Left cardiac atrium (tissue), 4 donors: ENCODE data around the gene DCTN3. TPM values are rescaled to one million over a fixed set of nuclear protein-coding genes. Genes with fewer than 3 reads are reported as not detected.

Experiments used
- ATAC-seq, 2 donors: fragments of 200-7000 bp; cut with Tn5 transposase; one replicate each; pipeline ENCODE4 v1.9.1; 2020; ENCODE audit warnings: mild to moderate bottlenecking in 2 of 2, moderate library complexity in 2 of 2
- DNase-seq: peaks from one replicate; pipeline ENCODE4 v3.0.0-alpha.2; 2020
- intact Hi-C, 2 donors: fragments of 100-400 bp; cut with DNase I; formaldehyde crosslinking; loops; one replicate each; pipeline versions ENCODE4 v1.14.1 to v1.15.1; 2022 to 2023
- total RNA-seq, 2 donors: library from RNA; stranded (reverse); fragmentation: NEBNext Ultra II Directional; extraction: Animal tissue kit (Norgen Biotek cat#: 25700); gene quantifications; one replicate each; pipeline ENCODE4 v1.2.1, GENCODE V29; 2021
- donor health status: DM: no; HTN: yes; CAD: no.
- donor health status: DM: no; HTN: yes; CAD: no; lungs with severe emphysema.
- donor health status: DM: yes; HTN: yes; CAD: no.
- donor health status: Dilated cardiomyopathy.

The DCTN3 gene
- total RNA-seq, 2 donors from 2014 or later, result 93.6 to 109 TPM

- ATAC-seq, result no peak
- no peak for DNase-seq
These were observed 39.9 kb downstream of the DCTN3 start for GRCh38 chr9:34580358-34580757.

DNA sequence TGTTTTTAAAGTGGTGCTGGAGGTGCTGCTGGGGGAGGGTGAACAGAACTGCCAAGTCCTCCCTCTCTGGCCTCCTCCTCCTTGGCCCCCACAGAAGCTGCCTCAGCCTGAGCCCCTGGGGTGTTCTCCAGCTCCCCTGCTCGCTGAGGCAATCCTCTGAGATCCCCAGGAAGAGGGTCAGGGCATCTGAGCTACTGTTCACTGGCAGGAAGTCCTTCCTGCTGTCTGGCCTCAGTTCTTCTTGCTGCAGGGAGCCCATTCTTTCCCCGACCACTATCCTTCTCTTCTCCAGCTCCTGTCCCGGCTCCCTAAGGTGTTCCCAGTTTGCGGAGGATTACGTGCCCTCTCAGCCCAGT, 40.5 kb downstream of the DCTN3 start:
- DNase-seq (no peak), ATAC-seq (peak in 1 of 2 donors; percentile 23)
- intact Hi-C loops, result no loop called here

More at GRCh38 chr9:34580358-34580757, 39.9 kb downstream of the DCTN3 start:
- intact Hi-C loops, result no loop called here

DNA sequence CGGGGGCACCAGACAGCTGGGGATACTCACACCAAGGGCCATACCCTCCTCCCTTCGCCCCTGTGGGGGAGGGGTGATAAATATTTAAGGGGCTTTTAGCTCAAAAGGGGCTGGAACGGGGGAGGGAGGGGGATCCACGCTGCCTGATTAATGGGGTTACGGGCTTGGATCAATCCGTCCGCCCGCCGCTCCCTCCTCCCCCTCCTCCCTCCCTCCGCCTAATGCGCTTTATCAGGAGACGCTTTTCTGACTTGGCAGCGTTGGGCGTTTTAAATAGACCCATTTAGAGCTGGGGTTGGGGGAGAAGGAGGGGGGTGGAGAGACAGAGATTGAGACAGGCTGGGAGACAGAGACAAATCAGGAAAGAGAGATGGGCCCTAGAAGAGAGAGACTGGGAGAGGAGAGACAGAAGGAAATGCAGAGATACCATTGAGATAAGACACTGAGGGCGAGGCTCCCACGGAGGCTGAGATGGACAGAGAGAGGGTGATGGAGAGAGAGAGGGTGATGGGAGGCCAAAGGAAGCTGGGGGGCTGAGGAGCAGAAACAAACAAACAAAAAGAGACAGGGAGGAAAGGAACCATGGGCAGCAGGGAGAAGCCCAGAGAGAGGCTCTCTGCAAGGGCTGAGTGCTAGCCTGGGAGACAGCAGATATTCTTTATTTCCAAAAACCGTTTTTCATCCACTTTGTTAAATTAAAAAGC, 41.0 kb downstream of the DCTN3 start:
- peak; percentile 63 to 73 for ATAC-seq
- intact Hi-C loops, result no loop called here
- DNase-seq, result no peak

DNA sequence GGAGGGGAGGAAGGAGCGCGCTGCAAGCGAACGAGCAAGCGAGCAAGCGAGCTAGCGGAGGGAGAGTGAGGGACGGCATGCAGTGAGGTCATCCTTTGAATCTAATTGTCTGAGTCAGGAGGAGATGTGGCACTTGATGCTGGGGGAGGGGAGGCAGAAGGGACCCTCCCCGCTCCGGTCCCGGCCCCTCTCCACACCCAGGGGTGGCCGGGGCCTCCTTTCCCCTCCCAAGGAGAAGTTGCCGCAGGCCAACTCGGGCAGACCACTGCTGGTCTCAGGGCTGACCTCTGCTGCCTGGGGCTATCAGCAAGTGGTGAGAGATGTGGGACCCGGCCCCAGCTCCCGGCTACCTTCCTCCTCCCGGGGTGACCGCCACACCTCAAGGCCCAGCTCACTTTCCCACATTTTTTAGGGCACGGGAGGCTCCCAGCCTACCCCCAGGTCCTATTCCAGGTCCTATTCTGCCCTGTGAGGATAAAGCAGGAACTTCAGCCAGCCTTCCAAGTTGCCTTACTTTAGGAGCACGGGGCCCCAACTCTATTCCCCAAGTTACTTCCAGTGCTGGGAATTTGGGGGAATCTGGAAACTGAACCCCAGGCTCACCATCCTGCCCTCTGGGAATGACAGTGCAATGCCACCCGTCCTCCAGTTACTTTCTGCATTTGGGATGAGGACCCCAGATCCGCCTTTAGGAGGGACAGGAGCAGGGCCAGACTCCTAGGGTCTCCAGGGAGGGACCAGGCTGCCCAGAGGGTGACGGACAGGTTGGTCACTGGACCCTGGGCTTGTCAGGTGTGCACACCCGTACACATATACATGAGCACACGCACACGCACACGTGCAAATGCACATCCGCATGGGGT, 41.8 kb downstream of the DCTN3 start:
- no peak for DNase-seq
- intact Hi-C loops, result no loop called here
- ATAC-seq, result peak; percentile 61 to 73

DNA sequence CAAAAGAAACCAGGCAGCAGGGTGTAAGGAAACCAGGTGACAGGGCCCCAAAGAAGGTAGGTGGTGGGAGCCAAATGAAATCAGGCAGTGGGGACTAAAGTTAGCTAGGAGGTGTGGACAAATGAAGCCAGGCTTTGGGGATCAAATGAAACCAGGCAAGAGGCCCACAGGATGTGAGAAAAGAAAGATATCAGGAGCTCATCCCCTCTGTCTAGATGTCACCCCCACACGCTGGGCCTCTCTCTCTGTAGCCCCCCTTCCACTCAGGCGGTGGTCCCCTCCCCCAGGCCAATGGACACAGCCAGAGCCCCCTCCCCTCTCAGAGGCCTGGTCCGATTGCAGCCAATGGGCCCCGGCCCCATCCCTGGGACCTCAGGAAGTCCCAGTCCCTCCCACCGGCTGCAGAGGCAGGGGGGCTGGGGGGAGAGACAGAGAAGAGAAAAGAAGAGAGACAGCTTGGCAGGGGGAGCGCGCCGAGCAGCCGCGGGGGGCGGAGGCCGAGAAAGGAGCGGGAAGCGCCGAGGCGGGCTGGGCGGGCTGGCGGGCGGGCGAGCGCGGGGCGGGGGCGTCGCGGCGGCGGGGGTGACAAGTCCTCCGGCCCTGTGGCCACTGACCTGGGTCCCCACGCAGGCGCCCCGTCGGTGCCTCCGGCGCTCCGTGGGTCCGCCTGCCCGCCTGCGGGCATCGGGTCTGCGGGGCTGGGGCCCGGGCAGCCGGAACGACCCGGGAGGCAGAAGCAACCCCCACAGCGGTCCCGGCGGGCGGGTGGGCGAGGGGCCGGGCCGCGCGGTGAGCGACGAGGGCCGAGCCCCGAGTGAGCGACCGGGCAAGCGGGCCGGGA, 42.7 kb downstream of the DCTN3 start:
- DNase-seq, result no peak
- peak; percentile 2 to 19 for ATAC-seq
- intact Hi-C loops, result no loop called here

- DNase-seq (no peak), ATAC-seq (peak in 1 of 2 donors; percentile 48)
- intact Hi-C loops, result no loop called here
These were observed 43.5 kb downstream of the DCTN3 start for GRCh38 chr9:34576597-34577399.

DNA sequence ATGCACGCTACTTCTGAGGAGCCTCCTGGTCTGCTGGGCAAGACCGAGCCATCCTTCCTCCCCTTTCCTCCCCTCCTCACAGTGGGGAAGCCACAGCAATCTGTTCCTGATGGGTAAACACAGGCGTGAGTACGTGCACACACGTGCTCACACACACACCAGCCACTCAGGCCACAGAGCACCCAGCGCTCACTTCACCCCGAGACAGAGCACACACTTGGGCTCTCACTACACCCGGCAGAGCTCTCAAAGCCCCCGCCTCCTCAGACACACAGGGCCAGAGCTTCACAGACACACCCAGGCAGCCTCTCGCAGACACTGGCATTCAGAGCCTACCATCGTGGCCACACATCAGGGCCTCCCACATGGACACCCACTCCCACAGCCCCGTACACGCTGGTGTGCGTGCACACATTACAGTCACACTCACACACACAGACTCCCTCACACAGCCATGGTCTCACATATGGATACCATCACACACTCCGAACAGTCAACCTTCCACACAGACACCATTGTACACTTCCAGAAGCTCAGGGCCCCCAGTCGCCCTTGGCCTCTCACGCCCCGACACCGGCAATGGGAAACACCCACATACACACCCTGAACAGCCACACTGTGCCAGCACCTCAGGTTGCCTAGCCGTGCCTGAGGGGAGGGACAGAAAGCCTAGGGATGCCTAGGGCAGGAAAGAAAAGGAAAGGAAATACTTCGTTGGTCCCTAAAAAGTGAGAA, 44.3 kb downstream of the DCTN3 start:
- DNase-seq, result no peak
- intact Hi-C loops, result no loop called here
- ATAC-seq, result no peak

DNA sequence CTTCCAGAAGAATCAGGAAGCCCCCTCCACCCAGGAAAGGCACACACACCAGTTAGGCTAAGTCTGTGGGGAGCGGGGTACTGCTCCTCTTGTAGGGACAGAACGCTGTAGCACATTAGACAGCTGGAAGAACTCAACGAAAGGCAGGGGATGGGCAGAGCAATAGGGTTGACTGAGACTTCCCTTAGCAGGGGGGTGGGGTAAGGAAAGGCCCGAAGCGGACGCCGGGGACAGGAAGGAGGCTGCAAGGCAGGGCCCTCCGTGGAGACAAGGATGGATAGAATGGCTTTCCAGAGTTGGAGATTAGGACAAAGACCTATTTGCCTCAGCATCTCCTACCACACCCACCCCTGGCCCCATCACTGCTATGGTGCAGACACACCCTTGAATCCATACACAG, 45.1 kb downstream of the DCTN3 start:
- intact Hi-C loops, result no loop called here
- ATAC-seq (no peak), DNase-seq (no peak)

DNA sequence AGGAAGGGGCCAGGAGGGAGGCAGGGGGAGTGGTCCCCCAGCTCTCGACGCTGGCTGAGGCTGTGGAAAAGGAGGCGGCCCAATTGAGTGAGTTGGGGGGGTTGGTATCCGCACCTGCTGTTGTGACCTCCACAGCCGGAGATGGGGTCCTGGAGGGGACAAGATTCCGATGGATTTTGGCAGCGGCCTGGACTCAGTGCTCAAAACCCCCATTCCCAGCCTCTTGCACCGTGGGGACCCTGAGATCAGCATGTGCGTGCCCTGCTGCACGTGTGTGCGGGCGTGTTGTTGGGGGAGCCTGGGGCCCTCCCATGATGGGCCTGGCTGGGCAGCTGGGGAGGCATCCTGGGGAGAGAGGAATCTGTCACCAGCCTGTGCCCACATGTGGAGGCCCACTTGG, 45.7 kb downstream of the DCTN3 start:
- no peak for ATAC-seq
- intact Hi-C loops, result no loop called here
- no peak for DNase-seq

GRCh38 chr9:34573599-34574325, 46.5 kb downstream of the DCTN3 start:
- DNase-seq (no peak), ATAC-seq (no peak)
- intact Hi-C loops, result no loop called here

- intact Hi-C loops, result no loop called here
- ATAC-seq (no peak), DNase-seq (no peak)
These were observed 47.7 kb downstream of the DCTN3 start for GRCh38 chr9:34572628-34573027.

DNA sequence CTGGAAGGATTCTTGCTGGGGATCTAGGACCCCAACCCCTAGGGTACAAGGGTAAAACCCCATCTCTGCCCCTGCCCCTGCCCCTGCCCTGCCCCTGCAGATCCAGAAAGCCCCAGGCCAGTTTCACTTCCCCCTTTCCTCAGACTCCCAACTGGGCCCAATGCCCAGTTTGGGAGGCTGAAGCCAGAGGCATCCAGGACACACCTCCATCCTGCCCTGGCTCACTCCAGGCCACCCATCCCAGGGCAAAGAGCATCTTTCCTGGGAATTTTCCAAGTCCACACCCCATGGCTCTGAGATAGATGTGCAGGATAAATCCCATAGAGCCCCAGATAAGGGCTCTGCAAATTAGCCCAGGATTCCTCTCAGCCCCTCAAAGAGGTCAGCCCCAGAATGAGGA, 48.2 kb downstream of the DCTN3 start:
- intact Hi-C loops, result no loop called here
- DNase-seq (no peak), ATAC-seq (no peak)

GRCh38 chr9:34571481-34571810, 48.8 kb downstream of the DCTN3 start:
- intact Hi-C loops, result no loop called here
- ATAC-seq (peak; percentile 4 to 9), DNase-seq (no peak)

DNA sequence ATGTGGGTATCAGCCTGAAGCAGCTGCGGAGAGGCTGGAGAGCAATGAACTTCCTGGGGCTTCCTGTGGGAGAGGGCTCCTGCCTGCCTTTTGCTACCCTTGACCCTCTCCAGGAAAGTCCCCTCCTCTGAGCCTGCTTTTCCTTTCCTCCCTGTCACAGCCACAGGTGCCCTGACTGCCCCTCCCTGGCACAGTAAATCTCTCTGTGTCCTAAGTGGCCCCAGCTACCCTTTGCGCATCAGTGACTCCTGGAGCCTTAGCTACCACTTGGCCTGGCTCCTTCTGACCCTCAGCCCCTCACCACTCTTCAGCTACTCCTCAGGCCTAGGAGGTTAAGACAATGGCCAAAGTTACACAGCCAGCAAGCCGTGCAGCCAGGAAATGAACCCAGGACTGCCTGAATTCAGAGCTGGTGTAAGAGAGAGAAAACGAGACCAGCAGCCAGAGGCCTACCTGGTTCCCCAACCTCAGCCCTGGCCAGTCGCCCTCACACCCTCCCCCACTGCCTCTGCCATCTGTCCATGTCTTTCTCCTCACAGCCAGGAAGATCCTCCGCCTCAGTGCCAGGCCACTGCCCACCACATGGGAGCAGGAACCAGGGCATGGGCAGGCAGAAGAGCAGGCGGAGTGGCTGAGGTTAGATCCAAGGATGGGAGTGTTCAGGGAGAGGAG, 49.4 kb downstream of the DCTN3 start:
- intact Hi-C loops, result no loop called here
- ATAC-seq, result peak in 1 of 2 donors; percentile 12
- DNase-seq, result no peak

DNA sequence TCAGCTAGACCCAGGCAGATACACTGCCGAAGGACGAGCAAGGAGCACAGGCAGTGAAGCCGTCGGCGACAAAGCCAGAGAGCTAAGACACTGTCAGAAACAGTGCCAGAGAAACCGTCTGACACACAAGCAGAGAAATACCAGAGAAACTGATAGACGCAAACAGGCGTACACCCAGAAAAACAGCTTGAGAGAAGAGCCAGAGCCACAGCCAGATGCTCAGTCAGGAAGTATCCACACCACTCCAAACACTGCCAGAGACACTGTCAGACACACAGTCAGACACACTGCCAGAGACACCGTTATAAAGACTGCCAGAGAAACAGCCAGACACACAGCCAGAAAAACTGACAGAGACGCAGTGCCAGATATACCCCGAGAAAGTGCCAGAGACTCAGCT, 49.9 kb downstream of the DCTN3 start:
- no peak for DNase-seq
- ATAC-seq, result peak; percentile 24 to 56
- intact Hi-C loops, result no loop called here

DNA sequence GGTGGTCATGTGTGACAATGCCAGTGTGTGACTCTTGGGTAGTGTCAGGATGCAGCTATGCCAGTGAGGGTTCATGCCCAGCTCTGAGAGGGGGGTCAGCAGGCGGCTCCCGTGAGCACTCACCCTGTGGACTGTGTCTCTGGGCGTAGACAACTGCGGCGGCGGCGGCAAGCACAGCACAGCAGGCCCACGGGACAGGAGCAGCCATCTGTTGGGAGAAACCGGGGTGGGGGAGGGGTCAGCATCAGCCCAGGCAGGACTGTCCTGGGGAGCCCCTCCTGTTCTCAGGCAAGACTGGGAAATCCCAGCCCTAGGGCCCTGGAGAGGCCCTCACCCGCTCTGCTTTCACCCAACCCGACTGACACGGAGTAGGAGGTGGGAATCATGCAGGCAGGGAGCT, 51.5 kb downstream of the DCTN3 start:
- DNase-seq (no peak), ATAC-seq (no peak)

DNA sequence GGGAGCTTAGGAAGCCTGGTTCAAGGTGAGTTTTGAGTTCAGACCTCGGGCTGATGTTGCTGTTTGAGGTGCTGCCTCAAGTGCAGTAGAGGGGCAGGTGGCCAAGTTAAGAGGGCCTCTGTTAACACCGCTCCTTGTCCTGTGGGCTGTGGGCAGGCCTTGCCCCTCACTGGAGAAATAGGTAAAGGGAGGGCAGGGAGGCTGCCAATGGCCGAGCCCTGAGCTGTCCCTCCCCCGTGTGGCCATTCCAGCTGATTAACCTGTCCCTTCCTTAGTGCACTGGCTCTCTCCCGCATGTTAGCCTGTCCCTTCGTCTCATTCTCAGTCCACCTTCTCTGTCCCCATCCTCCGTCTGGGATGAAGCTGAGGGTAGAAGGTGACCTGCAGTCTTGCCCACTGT, 52.2 kb downstream of the DCTN3 start:
- no peak for ATAC-seq
- DNase-seq, result no peak
- intact Hi-C loops, result no loop called here

More for the DNA sequence above, 51.5 kb downstream of the DCTN3 start:
- intact Hi-C loops, result no loop called here
